H9 (cell line): ENCODE results near the gene ARHGAP31. TPM values are rescaled to one million over a fixed set of nuclear protein-coding genes. Genes with fewer than 3 reads are reported as not detected.

Experiments
- DNase-seq: peaks from one replicate; pipeline ENCODE4 v3.0.0-alpha.2; 2017
- H2AFZ ChIP-seq: one replicate; pipeline ENCODE4 v1.6.1; 2013; ENCODE audit warnings: mild to moderate bottlenecking, low read length, control low read depth, moderate library complexity
- H2AK5ac ChIP-seq: 2 replicates; pipeline ENCODE4 v1.6.1; 2013; ENCODE audit warnings: low read length, control low read depth, mixed read lengths; ENCODE audit not compliant: insufficient read length
- H2BK120ac ChIP-seq: one replicate; pipeline ENCODE4 v1.6.1; 2013; ENCODE audit warnings: low read depth, mild to moderate bottlenecking, low read length, control low read depth, inconsistent platforms; ENCODE audit not compliant: poor library complexity, severe bottlenecking
- H2BK12ac ChIP-seq: 2 replicates; pipeline ENCODE4 v1.6.1; 2013; ENCODE audit warnings: low read length, control low read depth, mixed read lengths, low read depth; ENCODE audit not compliant: insufficient read length
- H2BK15ac ChIP-seq: 2 replicates; pipeline ENCODE4 v1.6.1; 2013; ENCODE audit warnings: low read depth, low read length, control low read depth
- H2BK20ac ChIP-seq: one replicate; pipeline ENCODE4 v1.6.1; 2013; ENCODE audit warnings: low read depth, mild to moderate bottlenecking, low read length, control low read depth, inconsistent platforms; ENCODE audit not compliant: poor library complexity, severe bottlenecking
- H2BK5ac ChIP-seq: 2 replicates; pipeline ENCODE4 v1.6.1; 2013; ENCODE audit warnings: low read length, control low read depth, mixed read lengths; ENCODE audit not compliant: insufficient read length
- H3K14ac ChIP-seq: 2 replicates; pipeline ENCODE4 v1.6.1; 2013; ENCODE audit warnings: low read length, control low read depth; ENCODE audit not compliant: insufficient read depth
- H3K18ac ChIP-seq: 2 replicates; pipeline ENCODE4 v1.6.1; 2013; ENCODE audit warnings: low read depth, mild to moderate bottlenecking, mixed read lengths, low read length, control low read depth; ENCODE audit not compliant: insufficient read length
- H3K23ac ChIP-seq: 2 replicates; pipeline ENCODE4 v1.6.1; 2013; ENCODE audit warnings: low read length, control low read depth, mixed read lengths, low read depth; ENCODE audit not compliant: insufficient read length
- H3K23me2 ChIP-seq: 2 replicates; pipeline ENCODE4 v1.6.1; 2013; ENCODE audit warnings: low read depth, mild to moderate bottlenecking, mixed read lengths, low read length, control low read depth; ENCODE audit not compliant: insufficient read length, poor library complexity, severe bottlenecking
- H3K27ac ChIP-seq: 2 replicates; pipeline ENCODE4 v1.5.1; 2013; ENCODE audit warnings: low read length, control low read depth, mixed read lengths, low read depth; ENCODE audit not compliant: insufficient read length
- H3K27me3 ChIP-seq: 2 replicates; pipeline ENCODE4 v1.6.1; 2013; ENCODE audit warnings: low read length, control low read depth, inconsistent platforms; ENCODE audit not compliant: insufficient read depth
- H3K4ac ChIP-seq: 2 replicates; pipeline ENCODE4 v1.6.1; 2013; ENCODE audit warnings: low read depth, mild to moderate bottlenecking, control low read depth, inconsistent platforms, low read length, moderate library complexity
- H3K4me1 ChIP-seq: 2 replicates; pipeline ENCODE4 v1.6.1; 2013; ENCODE audit warnings: low read length, control low read depth, inconsistent platforms; ENCODE audit not compliant: insufficient read depth
- H3K4me2 ChIP-seq: 2 replicates; pipeline ENCODE4 v1.6.1; 2013; ENCODE audit warnings: low read length, control low read depth, mixed read lengths; ENCODE audit not compliant: insufficient read length, insufficient read depth
- H3K56ac ChIP-seq: 2 replicates; pipeline ENCODE4 v1.6.1; 2013; ENCODE audit warnings: low read depth, mild to moderate bottlenecking, mixed read lengths, low read length, control low read depth; ENCODE audit not compliant: insufficient read length
- H3K79me1 ChIP-seq: 2 replicates; pipeline ENCODE4 v1.6.1; 2013; ENCODE audit warnings: low read depth, mild to moderate bottlenecking, moderate library complexity, low read length, control low read depth, inconsistent platforms; ENCODE audit not compliant: insufficient read depth, poor library complexity, severe bottlenecking
- H3K79me2 ChIP-seq: 2 replicates; pipeline ENCODE4 v1.6.1; 2013; ENCODE audit warnings: low read length, control low read depth, inconsistent platforms; ENCODE audit not compliant: insufficient read depth
- H3K9ac ChIP-seq: 2 replicates; pipeline ENCODE4 v1.6.1; 2013; ENCODE audit warnings: low read length, control low read depth, mixed read lengths; ENCODE audit not compliant: insufficient read length; ENCODE audit errors: extremely low read depth
- H3K9me3 ChIP-seq: one replicate; pipeline ENCODE4 v1.6.1; 2013; ENCODE audit warnings: low read depth, low read length, inconsistent platforms; ENCODE audit not compliant: control insufficient read depth
- H3T11ph ChIP-seq: one replicate; pipeline ENCODE4 v1.6.1; 2013; ENCODE audit warnings: mild to moderate bottlenecking, low read length, control low read depth, inconsistent platforms
- H4K20me1 ChIP-seq: one replicate; pipeline ENCODE4 v1.6.1; 2013; ENCODE audit not compliant: control insufficient read depth, insufficient read length, insufficient read depth
- H4K5ac ChIP-seq: 2 replicates; pipeline ENCODE4 v1.6.1; 2013; ENCODE audit warnings: low read depth, mild to moderate bottlenecking, mixed read lengths, low read length, control low read depth; ENCODE audit not compliant: insufficient read length
- H4K8ac ChIP-seq: replicated peaks from 2 replicates; pipeline ENCODE4 v1.6.1; 2013; ENCODE audit warnings: low read length, control low read depth, mixed read lengths, low read depth; ENCODE audit not compliant: insufficient read length
- H4K91ac ChIP-seq: 2 replicates; pipeline ENCODE4 v1.6.1; 2013; ENCODE audit warnings: low read depth, mild to moderate bottlenecking, moderate library complexity, mixed read lengths, low read length, control low read depth; ENCODE audit not compliant: insufficient read length
- H3K27ac Mint-ChIP-seq, 3 experiments: 2 replicates in 2 of 3; 3 replicates in 1 of 3; pipeline ENCODE4 v1.8.0; 2020 to 2021; ENCODE audit warnings: mixed read lengths in 3 of 3, mild to moderate bottlenecking in 1 of 3, moderate library complexity in 1 of 3
- H3K27me3 Mint-ChIP-seq: 2 replicates; pipeline ENCODE4 v1.8.0; 2021; ENCODE audit warnings: low read depth, mild to moderate bottlenecking, moderate library complexity, mixed read lengths
- H3K36me3 Mint-ChIP-seq, 3 experiments: 2 replicates in 2 of 3; 3 replicates in 1 of 3; pipeline ENCODE4 v1.8.0; 2020 to 2021; ENCODE audit warnings: low read depth in 3 of 3, mixed read lengths in 3 of 3; ENCODE audit not compliant: insufficient read depth in 1 of 3
- H3K4me1 Mint-ChIP-seq, 2 experiments: 2 replicates each; pipeline ENCODE4 v1.8.0; 2020; ENCODE audit warnings: mixed read lengths in 2 of 2
- H3K4me3 Mint-ChIP-seq, 2 experiments: 2 replicates in 1 of 2; 3 replicates in 1 of 2; pipeline ENCODE4 v1.8.0; 2020 to 2021; ENCODE audit warnings: mild to moderate bottlenecking in 2 of 2, mixed read lengths in 2 of 2, moderate library complexity in 1 of 2
- H3K9me3 Mint-ChIP-seq, 2 experiments: 2 replicates in 1 of 2; 3 replicates in 1 of 2; pipeline ENCODE4 v1.8.0; 2020; ENCODE audit warnings: mild to moderate bottlenecking in 2 of 2, mixed read lengths in 2 of 2, moderate library complexity in 1 of 2
- CTCF ChIP-seq: fragments of 200-600 bp; sonication (generic); conservative IDR thresholded peaks from 3 replicates; pipeline ENCODE4 v1.8.0; 2021; ENCODE audit warnings: antibody characterized with exemption, mild to moderate bottlenecking
- total RNA-seq: library from RNA; stranded (reverse); gene quantifications from 2 replicates; pipeline ENCODE4 v1.2.1, GENCODE V29; 2021

Gene ARHGAP31
- total RNA-seq, 1 experiment from 2014 or later: 2.2 TPM

- H3K27ac Mint-ChIP-seq: no peak overlapping the region
- Histone ChIP-seq H2BK20ac (no peak overlapping the region), H3K56ac (no peak overlapping the region), H4K5ac (no peak overlapping the region), H4K91ac (no peak overlapping the region), H3K23me2 (peaks cover 15% of the 10 kb centered on the region), H2AFZ (no peak overlapping the region), H3K4me1 (0 out of 2 replicates have a peak, but pooled peaks cover 1% of the 10 kb centered on the region), H3K18ac (no peak overlapping the region), H3K14ac (no peak overlapping the region), H4K8ac (no peak overlapping the region), H3K4ac (no peak overlapping the region), H2BK5ac (no peak overlapping the region), H2AK5ac (no peak overlapping the region), H3T11ph (no peak overlapping the region), H4K20me1 (no peaks in the 10 kb centered on the region), H2BK12ac (no peak overlapping the region), H3K79me1 (no peaks in the 10 kb centered on the region), H3K4me2 (no peak overlapping the region), H3K9me3 (no peaks in the 10 kb centered on the region), H3K27ac (no peak overlapping the region), H3K23ac (no peak overlapping the region), H3K9ac (no peak overlapping the region), H3K79me2 (no peaks in the 10 kb centered on the region), H3K27me3 (no peaks in the 10 kb centered on the region), H2BK120ac (no peak overlapping the region), H2BK15ac (no peak overlapping the region)
- H3K36me3 Mint-ChIP-seq: no peaks in the 10 kb centered on the region; a peak in 2 of 7 replicates
- H3K4me1 Mint-ChIP-seq: peaks cover 16 to 17% of the 10 kb centered on the region in 2 experiments
- H3K4me3 Mint-ChIP-seq: no peak overlapping the region
- TF ChIP-seq CTCF: no peak
- peaks cover 39% of the 10 kb centered on the region for H3K27me3 Mint-ChIP-seq
- peaks cover 3 to 7% of the 10 kb centered on the region in 2 experiments; a peak in 4 of 5 replicates for H3K9me3 Mint-ChIP-seq
- no peak for DNase-seq
Observed at GRCh38 chr3:119290613-119291012, 3.6 kb upstream of the ARHGAP31 start.
